GM19025 (cell line): Measurements from ENCODE around the gene METTL16.
"Not testable (repeated sequence)": the region's sequence is repeated elsewhere in the genome, so short reads cannot be mapped to it uniquely, and the experiment has no call there.

Experiments used
- ATAC-seq: cut with Tn5 transposase; IDR thresholded peaks from one replicate; pipeline ENCODE4 v1.9.1; 2021; ENCODE audit warnings: mild to moderate bottlenecking, low read depth, moderate library complexity; ENCODE audit not compliant: unreplicated experiment

Gene METTL16

GRCh38 chr17:2453866-2454265 lies 57.8 kb downstream of the METTL16 start:
- no peak for ATAC-seq

- no peak for ATAC-seq
Measured at GRCh38 chr17:2453325-2453724, 58.4 kb downstream of the METTL16 start.

DNA sequence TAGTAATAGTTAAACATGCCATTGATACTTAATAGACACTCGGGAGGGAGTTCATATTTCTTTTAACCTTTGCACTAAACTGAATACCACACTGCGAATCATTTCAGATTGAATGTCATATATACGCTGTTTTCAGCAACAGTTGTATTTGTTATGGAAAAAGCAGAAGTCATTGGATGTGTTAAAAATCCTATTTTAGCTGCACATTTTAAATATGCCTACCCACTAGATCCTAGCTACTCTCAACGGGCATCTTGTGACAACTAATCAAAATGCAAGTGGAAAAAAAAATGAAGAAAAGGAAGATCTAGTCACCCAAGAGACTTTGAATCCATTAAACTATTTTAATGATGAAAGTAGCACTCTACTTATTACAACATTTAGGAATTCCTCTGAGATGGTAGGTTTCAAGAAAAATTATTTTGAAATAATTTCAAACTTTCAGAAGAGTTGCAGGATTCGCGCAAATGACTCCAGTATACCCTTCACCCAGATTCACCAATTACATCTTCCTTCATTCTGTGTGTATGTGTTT lies 59.4 kb downstream of the METTL16 start:
- ATAC-seq = no peak

- no peak for ATAC-seq
Measured at GRCh38 chr17:2450016-2450650, 61.6 kb downstream of the METTL16 start.

DNA sequence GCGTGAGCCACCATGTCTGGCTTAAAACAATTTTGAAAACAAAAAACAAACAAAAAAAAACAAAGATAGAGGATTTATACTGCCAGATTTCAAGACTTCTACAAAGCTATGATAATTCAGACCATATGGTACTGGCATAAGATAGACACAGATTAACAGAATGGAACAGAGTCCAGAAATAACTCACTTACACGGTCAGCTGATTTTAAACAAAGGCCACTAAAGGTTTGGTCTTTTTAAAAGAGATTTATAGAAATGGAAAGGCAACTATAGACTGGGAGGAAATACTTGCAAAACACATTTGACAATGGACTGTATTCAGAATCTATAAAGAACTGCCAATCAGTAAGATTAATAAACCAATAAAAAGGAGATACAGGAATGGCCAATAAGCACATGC lies 62.2 kb downstream of the METTL16 start:
- no peak for ATAC-seq

DNA sequence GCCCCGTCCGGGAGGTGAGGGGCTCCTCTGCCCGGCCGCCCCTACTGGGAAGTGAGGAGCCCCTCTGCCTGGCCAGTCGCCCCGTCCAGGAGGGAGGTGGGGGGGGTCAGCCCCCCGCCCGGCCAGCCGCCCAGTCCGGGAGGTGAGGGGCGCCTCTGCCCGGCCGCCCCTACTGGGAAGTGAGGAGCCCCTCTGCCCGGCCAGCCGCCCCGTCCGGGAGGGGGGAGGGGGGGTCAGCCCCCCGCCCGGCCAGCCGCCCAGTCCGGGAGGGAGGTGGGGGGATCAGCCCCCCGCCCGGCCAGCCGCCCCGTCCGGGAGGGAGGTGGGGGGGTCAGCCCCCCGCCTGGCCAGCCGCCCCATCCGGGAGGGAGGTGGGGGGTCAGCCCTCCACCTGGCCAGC lies 64.2 kb downstream of the METTL16 start:
- ATAC-seq = not testable (repeated sequence)

DNA sequence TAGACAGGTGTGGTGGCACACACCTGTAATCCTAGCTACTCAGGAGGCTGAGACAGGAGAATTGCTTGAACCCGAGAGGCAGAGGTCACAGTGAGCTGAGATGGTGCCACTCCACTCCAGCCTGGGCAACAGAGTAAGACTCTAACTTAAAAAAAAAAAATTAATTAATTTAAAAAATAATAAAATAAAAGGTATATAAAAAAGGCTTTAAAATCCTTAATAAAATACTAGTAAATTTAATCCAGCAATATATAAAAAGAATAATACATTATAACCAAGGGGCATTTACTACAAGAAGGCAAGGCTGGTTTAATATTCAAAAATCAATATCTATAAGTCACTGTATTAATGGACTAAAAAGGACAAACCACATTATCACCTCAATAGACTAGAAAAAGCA lies 66.0 kb downstream of the METTL16 start:
- no peak for ATAC-seq

GRCh38 chr17:2444382-2444781 lies 67.3 kb downstream of the METTL16 start:
- ATAC-seq = no peak

DNA sequence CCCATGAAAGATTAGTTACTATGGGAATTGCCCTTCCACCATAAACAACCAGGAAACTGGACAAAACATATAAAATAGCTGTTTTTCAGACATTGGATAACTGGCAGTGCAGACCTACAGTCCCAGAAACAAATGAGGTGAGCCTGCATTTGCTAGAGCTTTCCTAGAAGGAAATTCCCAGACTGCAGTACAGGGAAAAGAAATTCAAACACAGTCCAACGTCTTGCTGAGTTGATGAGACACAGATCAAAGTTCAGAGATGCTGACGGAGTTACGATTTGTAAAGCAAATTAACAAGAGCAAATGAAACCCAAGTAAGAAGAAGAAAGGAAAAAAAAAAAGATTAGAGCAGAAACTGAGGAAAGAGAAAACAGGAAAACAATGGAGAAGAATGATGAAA lies 69.5 kb downstream of the METTL16 start:
- ATAC-seq = no peak

DNA sequence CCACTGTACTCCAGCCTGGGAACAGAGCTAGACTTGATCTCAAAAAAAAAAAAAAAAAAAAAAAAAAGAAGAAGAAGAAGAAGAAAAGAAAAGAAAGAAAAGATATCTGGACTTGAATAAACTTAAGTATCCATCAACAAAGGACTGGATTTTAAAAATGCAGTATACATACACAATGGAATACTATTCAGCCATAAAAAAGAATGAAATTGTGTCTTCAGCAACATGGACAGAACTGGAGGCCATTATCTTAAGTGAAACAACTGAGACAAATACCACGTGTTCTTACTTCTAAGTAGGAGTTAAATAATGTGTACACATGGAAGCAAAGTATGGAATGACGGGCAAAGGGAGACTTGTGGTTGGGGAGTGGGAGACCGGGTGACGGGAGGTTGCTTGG lies 70.8 kb downstream of the METTL16 start:
- no peak for ATAC-seq

DNA sequence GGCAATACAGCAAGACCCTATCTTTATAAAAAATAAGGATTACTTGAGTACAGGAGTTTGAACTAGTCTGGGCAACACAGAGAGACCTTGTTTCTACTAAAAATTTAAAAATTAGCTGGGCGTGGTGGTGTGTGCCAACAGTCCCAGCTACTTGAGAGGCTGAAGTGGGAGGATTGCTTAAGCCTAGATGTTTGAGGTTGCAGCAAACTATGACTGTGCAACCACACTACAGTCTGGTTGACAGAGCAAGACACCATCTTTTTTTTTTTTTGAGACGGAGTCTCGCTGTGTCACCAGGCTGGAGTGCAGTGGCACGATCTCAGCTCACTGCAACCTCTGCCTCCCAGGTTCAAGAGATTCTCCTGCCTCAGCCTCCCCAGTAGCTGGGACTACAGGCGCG lies 71.7 kb downstream of the METTL16 start:
- ATAC-seq = not testable (repeated sequence)

DNA sequence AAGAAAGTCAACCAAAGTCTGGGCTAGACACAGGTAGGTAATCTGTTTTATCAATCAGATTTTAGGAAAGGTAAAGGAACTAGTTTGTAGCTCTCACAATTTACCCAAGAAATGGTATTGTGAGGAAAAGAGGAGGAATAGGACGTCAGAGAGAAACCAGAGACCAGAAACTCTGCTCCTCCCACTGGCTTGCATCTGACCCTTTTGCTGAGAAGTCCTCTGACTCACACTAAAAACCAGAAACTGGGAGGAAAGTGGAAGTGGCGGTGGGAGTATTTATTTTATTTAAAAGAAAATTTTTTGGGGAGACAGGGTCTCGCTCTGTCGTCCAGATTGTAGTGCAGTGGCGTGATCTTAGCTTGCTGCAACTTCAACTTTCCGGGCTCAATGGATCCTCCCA lies 72.9 kb downstream of the METTL16 start:
- ATAC-seq = no peak

DNA sequence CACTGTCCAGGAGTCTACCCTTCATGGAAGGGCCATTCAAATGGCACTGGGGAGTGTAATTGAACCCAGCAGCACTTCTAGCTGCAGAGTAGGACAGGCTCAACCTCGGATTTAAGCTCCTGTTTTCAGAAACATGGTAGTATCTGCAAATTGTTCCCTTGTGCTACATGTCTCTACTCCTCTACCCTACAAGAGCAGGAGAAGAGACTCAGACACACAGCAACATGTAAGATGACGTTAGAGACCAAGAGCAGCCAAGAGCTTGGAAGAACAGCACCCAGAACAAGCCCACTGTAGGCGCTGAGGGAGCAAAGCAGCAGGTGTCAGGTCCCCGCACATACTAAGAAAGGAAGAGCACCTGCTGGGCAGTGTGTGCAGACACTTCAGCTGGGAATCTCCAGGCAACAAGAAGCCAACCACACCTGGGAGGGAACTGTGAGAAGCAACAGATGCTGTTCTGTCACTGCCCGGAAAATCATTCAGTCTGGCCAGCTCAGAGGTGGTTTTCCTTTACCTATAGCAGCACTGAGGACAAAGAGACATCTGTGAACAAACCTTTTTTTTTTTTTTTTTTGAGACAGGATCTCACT lies 75.3 kb downstream of the METTL16 start:
- ATAC-seq = no peak

- no peak for ATAC-seq
Measured at GRCh38 chr17:2435862-2436261, 75.8 kb downstream of the METTL16 start.

DNA sequence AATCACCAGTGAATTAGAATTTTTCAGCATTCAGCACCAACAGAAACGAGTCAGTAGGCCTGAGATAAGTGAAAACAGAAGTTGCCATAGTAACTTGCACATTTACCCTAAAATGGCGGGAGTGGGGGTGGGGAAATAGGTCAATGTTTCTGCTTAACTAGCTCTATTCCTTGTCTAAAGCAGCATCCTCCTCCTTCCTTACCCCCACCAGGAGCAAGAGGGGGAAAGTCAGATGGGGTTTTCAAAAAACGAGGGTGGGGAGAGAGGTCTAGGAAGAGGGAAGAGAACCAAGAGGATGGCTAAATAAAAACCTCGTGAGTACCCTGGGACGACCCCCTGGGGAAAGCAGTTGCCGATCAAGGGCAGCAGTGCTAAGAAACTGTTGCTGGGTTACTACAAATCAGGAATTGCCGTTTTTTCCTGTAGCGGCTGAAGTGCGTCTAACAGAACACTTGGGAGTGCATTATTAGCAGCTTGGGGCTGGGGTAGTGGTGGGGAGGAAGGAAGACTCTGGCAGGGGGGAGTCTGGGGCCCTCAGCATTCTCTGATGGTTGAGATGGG lies 76.4 kb downstream of the METTL16 start:
- ATAC-seq = no peak

DNA sequence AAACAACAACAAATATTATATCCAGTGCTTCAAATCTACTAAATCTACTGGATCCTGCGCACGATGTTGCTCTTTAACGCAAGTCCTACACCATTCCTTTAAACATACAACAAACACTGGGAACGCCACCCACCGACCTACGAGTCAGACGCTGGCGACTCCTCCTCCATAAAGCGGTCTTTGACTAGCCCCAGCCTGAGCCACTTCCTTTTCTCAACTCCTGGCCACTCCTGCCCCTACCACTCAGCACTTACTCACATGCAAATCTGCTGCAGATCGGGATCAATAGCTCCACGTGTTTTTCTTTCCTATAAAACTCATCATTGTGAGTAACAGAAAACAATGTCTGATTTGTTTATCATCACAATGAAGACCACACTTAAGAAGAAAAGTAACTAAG lies 78.0 kb downstream of the METTL16 start:
- no peak for ATAC-seq

GRCh38 chr17:2427910-2428309 lies 83.8 kb downstream of the METTL16 start:
- no peak for ATAC-seq

- ATAC-seq = no peak
Measured at GRCh38 chr17:2427215-2427614, 84.5 kb downstream of the METTL16 start.

DNA sequence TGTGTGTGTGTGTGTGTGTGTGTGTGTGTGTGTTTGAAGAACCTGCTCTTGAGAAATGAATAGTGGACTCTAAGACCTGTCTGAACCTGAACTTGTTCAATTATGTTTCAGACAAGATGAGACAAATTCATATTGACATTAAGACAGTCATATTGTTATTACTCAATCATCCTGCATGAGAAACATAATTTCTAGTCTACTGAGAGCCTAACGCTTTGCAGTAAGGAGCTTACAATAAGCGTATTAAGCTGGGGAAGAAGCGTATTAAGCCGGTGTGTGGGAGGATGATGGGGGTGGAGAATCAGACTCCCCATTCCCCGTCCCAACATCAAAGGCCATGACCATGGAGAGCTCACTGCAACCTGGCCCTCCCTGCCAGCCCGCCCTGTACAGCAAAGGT lies 88.4 kb downstream of the METTL16 start:
- ATAC-seq = no peak

- no peak for ATAC-seq
Measured at GRCh38 chr17:2421315-2422147, 90.2 kb downstream of the METTL16 start.

DNA sequence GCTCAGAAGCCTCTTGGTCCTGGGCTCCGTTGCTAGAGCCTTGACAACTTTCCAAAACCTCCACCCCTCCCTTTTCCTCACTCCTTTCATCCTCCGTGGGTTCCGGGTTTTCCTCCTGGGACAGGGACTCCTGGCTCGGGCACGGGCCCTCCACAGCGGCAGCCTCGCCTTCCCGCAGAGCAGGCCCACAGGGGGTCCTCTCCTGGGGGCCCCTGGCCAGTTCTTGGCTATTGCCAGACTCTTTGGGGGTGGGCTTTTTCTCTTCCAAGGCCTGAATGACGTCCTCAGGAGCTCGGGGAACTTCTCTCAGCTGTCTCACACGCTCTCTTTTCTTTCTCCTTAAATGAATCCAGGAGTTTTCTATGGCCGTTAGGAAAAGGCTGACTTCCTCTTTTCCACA lies 91.5 kb downstream of the METTL16 start:
- ATAC-seq = no peak
